Upper lobe of left lung (tissue), 4 donors: ENCODE measurements around the gene NFRKB.

Experiments used
- CTCF ChIP-seq, 6 experiments: fragments of 450-650 bp in 4 of 6; fragments of 200-600 bp in 2 of 6; sonication (generic) in 2 of 6; IDR thresholded peaks; one replicate each; pipeline ENCODE4 v1.5.1; 2016 to 2019; ENCODE audit warnings: antibody characterized with exemption in 6 of 6
- EP300 ChIP-seq, 4 donors: sonication (generic); formaldehyde crosslinking; IDR thresholded peaks; one replicate each; pipeline ENCODE4 v1.5.1; 2017; ENCODE audit warnings: antibody characterized with exemption in 4 of 4, control low read depth in 2 of 4
- POLR2A ChIP-seq, 4 donors: fragments of 450-650 bp; IDR thresholded peaks; one replicate each; pipeline ENCODE4 v1.5.1; 2016 to 2017; ENCODE audit warnings: antibody characterized with exemption in 4 of 4, mild to moderate bottlenecking in 2 of 4
- POLR2AphosphoS5 ChIP-seq, 2 donors: sonication (generic); formaldehyde crosslinking; IDR thresholded peaks; one replicate each; pipeline ENCODE4 v1.5.1; 2017; ENCODE audit warnings: antibody characterized with exemption in 2 of 2

- TF ChIP-seq CTCF (IDR thresholded peaks at IDR 0.05) = no peak
- no peak for TF ChIP-seq EP300 (IDR thresholded peaks at IDR 0.05)
- TF ChIP-seq POLR2AphosphoS5 (IDR thresholded peaks at IDR 0.05) = no peak
- TF ChIP-seq POLR2A (IDR thresholded peaks at IDR 0.05) = no peak
Observed at GRCh38 chr11:129849447-129850130, 45.8 kb downstream of the NFRKB start.
